Erythroblast (primary cell): Measurements from ENCODE around the gene ASIC4.

Experiments used
- GATA1 ChIP-seq: IDR thresholded peaks from 2 replicates; pipeline ENCODE4 v1.6.1; 2011; ENCODE audit warnings: low read depth, mild to moderate bottlenecking, control low read depth, low read length, moderate library complexity
- POLR2A ChIP-seq: IDR thresholded peaks from 2 replicates; pipeline ENCODE4 v1.6.1; 2011; ENCODE audit warnings: mild to moderate bottlenecking, low read length

- TF ChIP-seq POLR2A (no peak), GATA1 (no peak)
Measured at GRCh38 chr2:219536425-219536824, 22.1 kb downstream of the ASIC4 start.
